Measurements from ENCODE around the gene TFB1M. TPM values are rescaled to one million over a fixed set of nuclear protein-coding genes. Genes with fewer than 3 reads are reported as not detected.
A peak's percentile ranks its signal among the peaks of the same experiment; 100 is the strongest.

The TFB1M gene
- total RNA-seq, 2 donors from 2014 or later, result 37.0 to 41.3 TPM

DNA sequence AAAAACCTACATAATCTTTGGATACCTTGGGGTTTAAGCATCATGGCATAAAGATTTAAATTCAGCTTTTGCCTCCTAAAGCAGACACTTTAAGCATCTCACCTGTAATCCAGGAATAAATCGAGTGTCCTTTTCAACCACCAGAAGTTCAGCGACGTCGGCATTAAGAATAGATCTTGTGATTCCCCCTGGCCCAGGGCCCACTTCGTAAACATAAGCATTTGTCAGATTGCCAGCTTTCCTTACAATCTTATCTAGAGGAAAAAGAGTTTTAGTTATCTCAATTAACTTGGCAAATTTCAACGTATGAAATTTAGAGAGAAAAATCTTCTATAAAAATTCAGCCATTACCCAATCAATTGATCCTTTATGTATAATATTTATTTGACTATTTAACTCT, 3.2 kb downstream of the TFB1M start:
- Mint-ChIP-seq H3K4me1 (ENCODE audit: low read depth) (peaks cover 45% of the 10 kb centered on the region), H3K36me3 (ENCODE audit: insufficient read depth in 2 of 2) (peaks cover 4 to 15% of the 10 kb centered on the region in 2 donors), H3K27me3 (ENCODE audit: low read depth) (no peaks in the 10 kb centered on the region), H3K4me3 (no peak overlapping the region), H3K9me3 (no peaks in the 10 kb centered on the region), H3K27ac (no peak overlapping the region)
- ATAC-seq (replicated peaks in 1 of 2) (no peak), DNase-seq (no peak)

DNA sequence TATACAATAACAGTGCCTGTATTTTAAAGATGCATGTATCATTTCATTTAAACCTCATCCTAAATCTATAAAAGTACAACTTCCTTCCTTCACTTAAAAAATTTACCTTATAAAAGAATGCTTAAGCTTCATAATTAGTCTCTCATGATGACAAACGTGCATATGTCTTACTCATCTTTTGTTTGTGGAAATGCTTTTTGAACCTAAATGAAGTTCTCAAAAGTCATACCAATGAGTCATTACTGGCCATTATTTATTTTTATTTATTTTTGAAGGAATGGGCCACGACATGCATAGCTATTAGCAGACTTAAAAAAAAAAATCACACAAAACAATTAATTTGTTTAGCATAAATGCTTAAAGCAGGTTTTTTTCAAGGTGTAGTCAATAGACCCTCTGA, 3.7 kb downstream of the TFB1M start:
- no peak for DNase-seq
- Mint-ChIP-seq H3K4me3 (peak overlapping the region in 1 of 2 donors; percentile 33), H3K36me3 (ENCODE audit: insufficient read depth in 2 of 2) (peaks cover 4 to 19% of the 10 kb centered on the region in 2 donors), H3K27me3 (ENCODE audit: low read depth) (no peaks in the 10 kb centered on the region), H3K27ac (peak overlapping the region; percentile 92), H3K9me3 (no peaks in the 10 kb centered on the region), H3K4me1 (ENCODE audit: low read depth) (peaks cover 45% of the 10 kb centered on the region)
- ATAC-seq (replicated peaks in 1 of 2), result no peak

- H3K27me3 Mint-ChIP-seq (ENCODE audit: low read depth), result no peaks in the 10 kb centered on the region
- no peak overlapping the region for H3K27ac Mint-ChIP-seq
- no peaks in the 10 kb centered on the region for H3K9me3 Mint-ChIP-seq
- DNase-seq (no peak), ATAC-seq (replicated peaks in 1 of 2) (no peak)
- peaks cover 41% of the 10 kb centered on the region for H3K4me1 Mint-ChIP-seq (ENCODE audit: low read depth)
- H3K4me3 Mint-ChIP-seq, result no peak overlapping the region
- H3K36me3 Mint-ChIP-seq (ENCODE audit: insufficient read depth in 2 of 2), result peaks cover 6 to 26% of the 10 kb centered on the region in 2 donors
Measured at GRCh38 chr6:155309150-155309549, 5.1 kb downstream of the TFB1M start.

DNA sequence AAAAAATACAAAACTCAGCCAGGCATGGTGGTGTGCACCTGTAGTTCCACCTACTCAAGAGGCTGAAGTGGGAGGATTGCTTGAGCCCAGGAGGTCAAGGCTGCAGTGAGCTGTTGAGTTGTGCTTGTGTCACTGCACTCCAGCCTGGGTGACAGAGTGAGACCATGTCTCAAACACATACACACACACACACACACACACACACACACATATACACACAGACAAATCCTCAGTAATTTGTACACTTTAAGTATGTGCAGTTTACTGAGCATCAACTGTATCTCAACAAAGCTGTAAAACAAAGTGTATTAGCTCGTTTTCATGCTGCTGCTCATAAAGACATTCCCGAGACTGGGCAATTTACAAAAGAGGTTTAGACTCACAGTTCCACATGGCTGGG, 7.3 kb downstream of the TFB1M start:
- no peaks in the 10 kb centered on the region for H3K9me3 Mint-ChIP-seq
- ATAC-seq (replicated peaks in 1 of 2) (peak; percentile 13 to 60), DNase-seq (no peak)
- peaks cover 6 to 34% of the 10 kb centered on the region in 2 donors for H3K36me3 Mint-ChIP-seq (ENCODE audit: insufficient read depth in 2 of 2)
- no peak overlapping the region for H3K27ac Mint-ChIP-seq
- H3K4me1 Mint-ChIP-seq (ENCODE audit: low read depth), result peaks cover 23% of the 10 kb centered on the region
- H3K4me3 Mint-ChIP-seq, result no peak overlapping the region
- no peaks in the 10 kb centered on the region for H3K27me3 Mint-ChIP-seq (ENCODE audit: low read depth)

DNA sequence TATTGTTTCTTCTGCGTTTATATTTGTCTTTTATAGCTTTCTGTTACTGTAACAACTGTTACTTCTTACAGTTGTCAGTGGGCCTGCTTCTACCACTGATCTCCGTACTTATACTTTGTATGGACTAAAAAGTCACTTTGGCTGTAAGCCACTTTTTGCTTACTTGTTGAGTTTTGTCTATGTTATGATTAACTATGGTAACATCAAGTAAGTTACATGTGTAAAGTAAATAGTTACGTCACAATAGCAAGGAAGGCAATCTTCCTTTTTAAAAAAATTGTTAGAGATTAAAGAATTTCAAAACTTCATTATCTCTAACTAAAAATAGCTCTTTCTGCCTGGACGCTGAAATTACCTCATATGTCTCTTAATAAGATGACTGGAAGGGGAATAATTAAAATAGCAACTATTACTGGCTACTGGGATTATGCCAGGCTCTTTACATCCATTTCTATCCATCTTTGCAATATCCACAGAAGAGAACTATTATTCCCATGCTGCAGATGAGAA, 10.9 kb downstream of the TFB1M start:
- Mint-ChIP-seq H3K36me3 (ENCODE audit: insufficient read depth in 2 of 2) (peaks cover 3 to 26% of the 10 kb centered on the region in 2 donors), H3K27me3 (ENCODE audit: low read depth) (no peaks in the 10 kb centered on the region), H3K27ac (no peak overlapping the region), H3K4me1 (ENCODE audit: low read depth) (peaks cover 6% of the 10 kb centered on the region), H3K9me3 (no peaks in the 10 kb centered on the region), H3K4me3 (no peak overlapping the region)
- ATAC-seq (replicated peaks in 1 of 2) (no peak), DNase-seq (no peak)

DNA sequence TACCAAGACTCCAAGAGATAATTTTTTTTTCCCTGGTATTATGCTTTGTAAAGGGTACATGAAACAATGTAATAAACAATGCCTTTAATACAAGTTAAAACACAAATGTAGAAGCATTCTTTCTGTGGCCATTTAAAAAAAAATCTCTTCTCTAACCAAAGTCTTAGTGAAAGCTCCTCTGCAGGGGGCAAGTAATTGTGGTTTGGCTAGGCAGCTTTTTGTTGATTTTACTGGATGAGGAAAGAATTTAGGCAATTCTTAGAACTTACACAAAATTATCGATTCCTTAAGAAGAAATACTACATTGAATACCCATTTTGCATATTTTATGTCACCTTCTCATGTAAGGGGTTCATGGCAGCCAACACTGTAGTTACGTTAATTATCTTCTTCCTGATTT, 12.4 kb downstream of the TFB1M start:
- no peak overlapping the region for H3K4me3 Mint-ChIP-seq
- no peaks in the 10 kb centered on the region for H3K9me3 Mint-ChIP-seq
- H3K27me3 Mint-ChIP-seq (ENCODE audit: low read depth), result no peaks in the 10 kb centered on the region
- H3K27ac Mint-ChIP-seq, result no peak overlapping the region
- H3K36me3 Mint-ChIP-seq (ENCODE audit: insufficient read depth in 2 of 2), result peaks cover 3 to 30% of the 10 kb centered on the region in 2 donors
- DNase-seq (no peak), ATAC-seq (replicated peaks in 1 of 2) (no peak)
- peaks cover 6% of the 10 kb centered on the region for H3K4me1 Mint-ChIP-seq (ENCODE audit: low read depth)

- H3K4me3 Mint-ChIP-seq, result no peak overlapping the region
- ATAC-seq (replicated peaks in 1 of 2) (no peak), DNase-seq (no peak)
- no peak overlapping the region for H3K27ac Mint-ChIP-seq
- H3K9me3 Mint-ChIP-seq, result no peaks in the 10 kb centered on the region
- H3K27me3 Mint-ChIP-seq (ENCODE audit: low read depth), result no peaks in the 10 kb centered on the region
- peaks cover 4 to 22% of the 10 kb centered on the region in 2 donors for H3K36me3 Mint-ChIP-seq (ENCODE audit: insufficient read depth in 2 of 2)
- H3K4me1 Mint-ChIP-seq (ENCODE audit: low read depth), result no peaks in the 10 kb centered on the region
Measured at GRCh38 chr6:155297669-155298068, 16.6 kb downstream of the TFB1M start.

- ATAC-seq (replicated peaks in 1 of 2), result no peak
- H3K27ac Mint-ChIP-seq, result peak overlapping the region; percentile 85
Measured at GRCh38 chr6:155292711-155293110, 21.6 kb downstream of the TFB1M start.

GRCh38 chr6:155291291-155291690, 23.0 kb downstream of the TFB1M start:
- Mint-ChIP-seq H3K4me3 (no peak overlapping the region), H3K27ac (no peak overlapping the region), H3K36me3 (ENCODE audit: insufficient read depth in 2 of 2) (peaks cover 8 to 25% of the 10 kb centered on the region in 2 donors), H3K4me1 (ENCODE audit: low read depth) (peaks cover 10% of the 10 kb centered on the region), H3K27me3 (ENCODE audit: low read depth) (no peaks in the 10 kb centered on the region), H3K9me3 (no peaks in the 10 kb centered on the region)
- no peak for DNase-seq
- no peak for ATAC-seq (replicated peaks in 1 of 2)

More at GRCh38 chr6:155292711-155293110, 21.6 kb downstream of the TFB1M start:
- H3K9me3 Mint-ChIP-seq, result no peaks in the 10 kb centered on the region
- peaks cover 10% of the 10 kb centered on the region for H3K4me1 Mint-ChIP-seq (ENCODE audit: low read depth)
- no peaks in the 10 kb centered on the region for H3K27me3 Mint-ChIP-seq (ENCODE audit: low read depth)
- H3K4me3 Mint-ChIP-seq, result no peak overlapping the region
- peaks cover 8 to 34% of the 10 kb centered on the region in 2 donors for H3K36me3 Mint-ChIP-seq (ENCODE audit: insufficient read depth in 2 of 2)
- no peak for DNase-seq

DNA sequence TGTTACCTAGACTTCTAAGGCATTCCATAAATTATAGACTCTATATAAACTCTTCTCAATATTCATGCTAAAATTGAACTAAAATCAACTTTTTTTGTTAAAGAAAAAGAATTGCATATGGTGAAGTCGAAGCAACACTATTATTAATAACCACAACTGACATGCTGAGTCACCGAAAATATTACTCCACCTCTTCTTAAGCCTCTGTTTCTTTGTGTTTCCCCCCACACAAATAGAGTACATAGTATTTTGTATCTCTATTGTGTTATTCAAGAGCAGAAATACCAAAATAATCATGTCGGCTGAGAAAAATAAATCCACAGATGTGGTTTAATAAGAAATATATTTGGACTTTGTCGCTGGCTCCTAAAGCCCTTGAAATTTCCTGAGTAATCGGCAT, 23.8 kb downstream of the TFB1M start:
- ATAC-seq (replicated peaks in 1 of 2) (no peak), DNase-seq (no peak)
- H3K36me3 Mint-ChIP-seq (ENCODE audit: insufficient read depth in 2 of 2), result peaks cover 6 to 24% of the 10 kb centered on the region in 2 donors
- no peaks in the 10 kb centered on the region for H3K27me3 Mint-ChIP-seq (ENCODE audit: low read depth)
- H3K4me3 Mint-ChIP-seq, result no peak overlapping the region
- H3K4me1 Mint-ChIP-seq (ENCODE audit: low read depth), result peaks cover 10% of the 10 kb centered on the region
- H3K27ac Mint-ChIP-seq, result no peak overlapping the region
- H3K9me3 Mint-ChIP-seq, result no peaks in the 10 kb centered on the region

DNA sequence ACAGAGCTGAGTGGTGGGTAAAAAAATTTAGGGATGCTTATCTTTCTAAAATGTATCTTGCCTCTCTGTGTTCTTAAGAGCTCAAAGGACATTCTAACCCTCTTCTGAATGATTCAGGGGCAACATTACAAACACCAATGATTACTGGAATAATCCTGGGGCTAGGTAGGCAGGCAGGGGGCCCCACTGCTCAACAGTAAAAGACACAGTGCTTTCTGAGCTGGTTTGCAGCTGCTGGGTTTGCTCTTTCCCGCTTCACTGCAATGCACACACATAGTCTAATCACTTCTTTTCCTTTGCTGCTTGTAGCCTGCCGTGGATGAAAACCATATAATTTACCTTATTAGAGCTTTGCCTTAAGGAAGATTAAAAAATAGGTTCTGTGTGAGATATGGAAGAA, 26.5 kb downstream of the TFB1M start:
- Mint-ChIP-seq H3K27ac (no peak overlapping the region), H3K9me3 (no peaks in the 10 kb centered on the region), H3K36me3 (ENCODE audit: insufficient read depth in 2 of 2) (peaks cover 6 to 21% of the 10 kb centered on the region in 2 donors), H3K4me1 (ENCODE audit: low read depth) (peaks cover 10% of the 10 kb centered on the region), H3K27me3 (ENCODE audit: low read depth) (no peaks in the 10 kb centered on the region), H3K4me3 (no peak overlapping the region)
- DNase-seq (no peak), ATAC-seq (replicated peaks in 1 of 2) (no peak)

DNA sequence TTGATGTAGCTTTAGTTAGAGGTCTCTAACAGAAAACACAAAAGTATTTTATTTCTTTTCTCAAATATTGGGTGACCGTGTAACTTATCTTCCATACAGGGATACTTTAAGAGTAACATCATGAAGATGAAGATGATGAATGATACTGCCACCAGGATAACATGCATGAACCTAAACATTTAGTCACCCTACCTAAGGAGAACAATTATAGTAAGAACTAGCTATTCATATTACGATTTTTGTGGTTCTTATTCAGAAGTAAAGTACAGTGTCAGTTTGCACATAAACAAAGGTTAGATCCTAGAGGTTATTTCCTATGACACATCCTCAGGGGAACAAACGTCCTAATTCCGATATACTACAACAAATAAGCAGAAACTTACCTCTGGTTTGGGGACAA, 29.5 kb downstream of the TFB1M start:
- Mint-ChIP-seq H3K27me3 (ENCODE audit: low read depth) (no peaks in the 10 kb centered on the region), H3K36me3 (ENCODE audit: insufficient read depth in 2 of 2) (peaks cover 6 to 9% of the 10 kb centered on the region in 2 donors), H3K4me1 (ENCODE audit: low read depth) (no peaks in the 10 kb centered on the region), H3K27ac (peak overlapping the region; percentile 58), H3K4me3 (peak overlapping the region in 1 of 2 donors; percentile 43), H3K9me3 (no peaks in the 10 kb centered on the region)
- ATAC-seq (replicated peaks in 1 of 2), result peak; percentile 31 to 80
- DNase-seq, result no peak

- DNase-seq (no peak), ATAC-seq (replicated peaks in 1 of 2) (no peak)
- peak overlapping the region; percentile 73 for H3K27ac Mint-ChIP-seq
- peaks cover 6% of the 10 kb centered on the region in 2 donors for H3K36me3 Mint-ChIP-seq (ENCODE audit: insufficient read depth in 2 of 2)
- peaks cover 4% of the 10 kb centered on the region for H3K4me1 Mint-ChIP-seq (ENCODE audit: low read depth)
- no peaks in the 10 kb centered on the region for H3K9me3 Mint-ChIP-seq
- H3K27me3 Mint-ChIP-seq (ENCODE audit: low read depth), result no peaks in the 10 kb centered on the region
- H3K4me3 Mint-ChIP-seq, result no peak overlapping the region
Measured at GRCh38 chr6:155278319-155279049, 35.8 kb downstream of the TFB1M start.

- no peak overlapping the region for H3K4me3 Mint-ChIP-seq
- H3K9me3 Mint-ChIP-seq, result no peaks in the 10 kb centered on the region
- H3K27me3 Mint-ChIP-seq (ENCODE audit: low read depth), result no peaks in the 10 kb centered on the region
- H3K27ac Mint-ChIP-seq, result no peak overlapping the region
- no peak for DNase-seq
- ATAC-seq (replicated peaks in 1 of 2), result no peak
- H3K4me1 Mint-ChIP-seq (ENCODE audit: low read depth), result peaks cover 6% of the 10 kb centered on the region
- H3K36me3 Mint-ChIP-seq (ENCODE audit: insufficient read depth in 2 of 2), result peaks cover 6% of the 10 kb centered on the region in 2 donors
Measured at GRCh38 chr6:155276638-155277037, 37.6 kb downstream of the TFB1M start.
